ENCODE measurements around the gene BRIP1. TPM values are rescaled to one million over a fixed set of nuclear protein-coding genes. Genes with fewer than 3 reads are reported as not detected.
A peak's percentile ranks its signal among the peaks of the same experiment; 100 is the strongest.

The BRIP1 gene
- total and polyA plus RNA-seq, 2 experiments from 2014 or later, result 2.2 to 4.0 TPM

GRCh38 chr17:61689610-61690180, 173.6 kb downstream of the BRIP1 start:
- in situ Hi-C loops (cut with MboI), result no loop called here
- H3K9me2 ChIP-seq (ENCODE audit: insufficient read depth), result no peaks in the 10 kb centered on the region
- no peak overlapping the region for H2AFZ ChIP-seq
- no peaks in the 10 kb centered on the region for H3F3A ChIP-seq (ENCODE audit: insufficient read depth)
- DNase-seq, result peak; percentile 5
- no peak overlapping the region for H3K4me2 ChIP-seq (ENCODE audit: unreplicated experiment)
- H3K9ac ChIP-seq, result no peak overlapping the region
- TF ChIP-seq EZH2phosphoT487 (IDR thresholded peaks at IDR 0.05; ENCODE audit: insufficient read depth, low read depth), result no peak
- no peak for TF ChIP-seq EZH2 (IDR thresholded peaks at IDR 0.05; ENCODE audit: insufficient read depth, poor library complexity, severe bottlenecking)
- H3K36me3 ChIP-seq (ENCODE audit: low read depth), result no peaks in the 10 kb centered on the region
- H4K20me1 ChIP-seq (ENCODE audit: insufficient read depth), result no peaks in the 10 kb centered on the region
- no peaks in the 10 kb centered on the region for H3K79me2 ChIP-seq (ENCODE audit: insufficient read depth)
- H3K9me3 ChIP-seq (ENCODE audit: low read depth), result no peaks in the 10 kb centered on the region
- no peaks in the 10 kb centered on the region for H3K27me3 ChIP-seq (replicated peaks; ENCODE audit: insufficient read depth)
- no peak overlapping the region for H3K27ac ChIP-seq
- H3K4me1 ChIP-seq (ENCODE audit: insufficient read depth), result no peaks in the 10 kb centered on the region
- WGBS, 2 experiments (ENCODE audit: low coverage in 1 of 2, low lambda C conversion rate in 2 of 2, missing lambda C conversion rate in 2 of 2), result 96 to 98% methylated on average over 3 of the region's 3 CpGs
- no peak overlapping the region for H3K4me3 ChIP-seq

GRCh38 chr17:61687769-61688168, 175.6 kb downstream of the BRIP1 start:
- no peak overlapping the region for H3K27ac ChIP-seq
- no peaks in the 10 kb centered on the region for H4K20me1 ChIP-seq (ENCODE audit: insufficient read depth)
- no peaks in the 10 kb centered on the region for H3F3A ChIP-seq (ENCODE audit: insufficient read depth)
- H3K36me3 ChIP-seq (ENCODE audit: low read depth), result no peaks in the 10 kb centered on the region
- no peaks in the 10 kb centered on the region for H3K4me1 ChIP-seq (ENCODE audit: insufficient read depth)
- no peaks in the 10 kb centered on the region for H3K79me2 ChIP-seq (ENCODE audit: insufficient read depth)
- TF ChIP-seq EZH2 (IDR thresholded peaks at IDR 0.05; ENCODE audit: insufficient read depth, poor library complexity, severe bottlenecking), result no peak
- TF ChIP-seq EZH2phosphoT487 (IDR thresholded peaks at IDR 0.05; ENCODE audit: insufficient read depth, low read depth), result no peak
- WGBS, 2 experiments (ENCODE audit: low coverage in 1 of 2, low lambda C conversion rate in 2 of 2, missing lambda C conversion rate in 2 of 2), result 88 to 98% methylated on average over 2 of the region's 2 CpGs
- H3K27me3 ChIP-seq (replicated peaks; ENCODE audit: insufficient read depth), result no peaks in the 10 kb centered on the region
- H2AFZ ChIP-seq, result no peak overlapping the region
- H3K4me2 ChIP-seq (ENCODE audit: unreplicated experiment), result no peak overlapping the region
- DNase-seq, result no peak
- H3K9me2 ChIP-seq (ENCODE audit: insufficient read depth), result no peaks in the 10 kb centered on the region
- H3K9me3 ChIP-seq (ENCODE audit: low read depth), result no peaks in the 10 kb centered on the region
- in situ Hi-C loops (cut with MboI), result no loop called here
- no peak overlapping the region for H3K4me3 ChIP-seq
- H3K9ac ChIP-seq, result no peak overlapping the region

- no peaks in the 10 kb centered on the region for H4K20me1 ChIP-seq (ENCODE audit: insufficient read depth)
- no peaks in the 10 kb centered on the region for H3K36me3 ChIP-seq (ENCODE audit: low read depth)
- in situ Hi-C loops (cut with MboI), result no loop called here
- H3K27me3 ChIP-seq (replicated peaks; ENCODE audit: insufficient read depth), result no peaks in the 10 kb centered on the region
- no peaks in the 10 kb centered on the region for H3K79me2 ChIP-seq (ENCODE audit: insufficient read depth)
- no peak overlapping the region for H3K4me3 ChIP-seq
- DNase-seq, result no peak
- no peak overlapping the region for H3K4me2 ChIP-seq (ENCODE audit: unreplicated experiment)
- no peak overlapping the region for H3K9ac ChIP-seq
- TF ChIP-seq EZH2 (IDR thresholded peaks at IDR 0.05; ENCODE audit: insufficient read depth, poor library complexity, severe bottlenecking) (no peak), EZH2phosphoT487 (IDR thresholded peaks at IDR 0.05; ENCODE audit: insufficient read depth, low read depth) (no peak)
- no peak overlapping the region for H2AFZ ChIP-seq
- H3K27ac ChIP-seq, result no peak overlapping the region
- H3K9me3 ChIP-seq (ENCODE audit: low read depth), result no peaks in the 10 kb centered on the region
- no peaks in the 10 kb centered on the region for H3F3A ChIP-seq (ENCODE audit: insufficient read depth)
- 96 to 100% methylated on average over 1 of the region's 1 CpG for WGBS, 2 experiments (ENCODE audit: low coverage in 1 of 2, low lambda C conversion rate in 2 of 2, missing lambda C conversion rate in 2 of 2)
- H3K9me2 ChIP-seq (ENCODE audit: insufficient read depth), result no peaks in the 10 kb centered on the region
- no peaks in the 10 kb centered on the region for H3K4me1 ChIP-seq (ENCODE audit: insufficient read depth)
These were observed 177.2 kb downstream of the BRIP1 start for GRCh38 chr17:61686113-61686512.

GRCh38 chr17:61684818-61685217, 178.5 kb downstream of the BRIP1 start:
- no peak overlapping the region for H3K9ac ChIP-seq
- no peak for DNase-seq
- no peaks in the 10 kb centered on the region for H3K9me3 ChIP-seq (ENCODE audit: low read depth)
- no peaks in the 10 kb centered on the region for H3K36me3 ChIP-seq (ENCODE audit: low read depth)
- no peaks in the 10 kb centered on the region for H3K9me2 ChIP-seq (ENCODE audit: insufficient read depth)
- no peak overlapping the region for H3K4me2 ChIP-seq (ENCODE audit: unreplicated experiment)
- H4K20me1 ChIP-seq (ENCODE audit: insufficient read depth), result no peaks in the 10 kb centered on the region
- no peak overlapping the region for H3K27ac ChIP-seq
- H3F3A ChIP-seq (ENCODE audit: insufficient read depth), result no peaks in the 10 kb centered on the region
- no peak for TF ChIP-seq EZH2 (IDR thresholded peaks at IDR 0.05; ENCODE audit: insufficient read depth, poor library complexity, severe bottlenecking)
- no peak for TF ChIP-seq EZH2phosphoT487 (IDR thresholded peaks at IDR 0.05; ENCODE audit: insufficient read depth, low read depth)
- no peak overlapping the region for H2AFZ ChIP-seq
- in situ Hi-C loops (cut with MboI), result no loop called here
- WGBS, 2 experiments (ENCODE audit: low coverage in 1 of 2, low lambda C conversion rate in 2 of 2, missing lambda C conversion rate in 2 of 2), result 95 to 96% methylated on average over 5 of the region's 5 CpGs
- no peak overlapping the region for H3K4me3 ChIP-seq
- no peaks in the 10 kb centered on the region for H3K4me1 ChIP-seq (ENCODE audit: insufficient read depth)
- H3K27me3 ChIP-seq (replicated peaks; ENCODE audit: insufficient read depth), result no peaks in the 10 kb centered on the region
- no peaks in the 10 kb centered on the region for H3K79me2 ChIP-seq (ENCODE audit: insufficient read depth)

DNA sequence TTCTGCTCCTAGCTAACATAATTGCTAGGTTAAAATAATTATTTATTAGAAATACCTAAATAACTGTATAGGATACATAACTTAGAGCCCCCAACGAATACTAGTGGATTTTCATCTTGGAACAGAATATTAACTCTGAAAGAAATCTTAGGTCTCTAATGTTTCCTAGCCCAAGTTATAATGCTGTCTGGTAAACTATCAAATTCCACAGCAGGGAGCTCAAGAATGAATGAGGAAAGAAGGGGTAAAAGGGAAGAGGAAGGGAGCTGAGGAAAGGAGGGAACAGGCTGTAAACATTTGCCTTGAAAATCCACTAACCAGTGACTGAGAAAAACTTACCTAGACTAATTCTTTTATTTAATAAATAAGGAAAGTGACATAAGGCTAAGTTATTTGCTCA, 179.2 kb downstream of the BRIP1 start:
- no peaks in the 10 kb centered on the region for H3K9me3 ChIP-seq (ENCODE audit: low read depth)
- no peak overlapping the region for H3K9ac ChIP-seq
- no peaks in the 10 kb centered on the region for H3K9me2 ChIP-seq (ENCODE audit: insufficient read depth)
- no peak for DNase-seq
- no peaks in the 10 kb centered on the region for H3K36me3 ChIP-seq (ENCODE audit: low read depth)
- no peak overlapping the region for H3K27ac ChIP-seq
- no peak overlapping the region for H2AFZ ChIP-seq
- 96 to 100% methylated on average over 1 of the region's 1 CpG for WGBS, 2 experiments (ENCODE audit: low coverage in 1 of 2, low lambda C conversion rate in 2 of 2, missing lambda C conversion rate in 2 of 2)
- no peaks in the 10 kb centered on the region for H3F3A ChIP-seq (ENCODE audit: insufficient read depth)
- no peak overlapping the region for H3K4me2 ChIP-seq (ENCODE audit: unreplicated experiment)
- in situ Hi-C loops (cut with MboI), result no loop called here
- no peak overlapping the region for H3K4me3 ChIP-seq
- no peaks in the 10 kb centered on the region for H3K27me3 ChIP-seq (replicated peaks; ENCODE audit: insufficient read depth)
- no peaks in the 10 kb centered on the region for H3K4me1 ChIP-seq (ENCODE audit: insufficient read depth)
- H4K20me1 ChIP-seq (ENCODE audit: insufficient read depth), result no peaks in the 10 kb centered on the region
- no peak for TF ChIP-seq EZH2phosphoT487 (IDR thresholded peaks at IDR 0.05; ENCODE audit: insufficient read depth, low read depth)
- no peak for TF ChIP-seq EZH2 (IDR thresholded peaks at IDR 0.05; ENCODE audit: insufficient read depth, poor library complexity, severe bottlenecking)
- H3K79me2 ChIP-seq (ENCODE audit: insufficient read depth), result no peaks in the 10 kb centered on the region

Data from GM23248 (cell line).